RKO (cell line): ENCODE results near the gene WDR93.
A peak's percentile ranks its signal among the peaks of the same experiment; 100 is the strongest.
"Not testable (repeated sequence)": the region's sequence is repeated elsewhere in the genome, so short reads cannot be mapped to it uniquely, and the experiment has no call there.

Experiments
- DNase-seq: peaks from one replicate; pipeline ENCODE4 v3.0.0-alpha.2; 2016; ENCODE audit warnings: low spot score

The WDR93 gene

DNA sequence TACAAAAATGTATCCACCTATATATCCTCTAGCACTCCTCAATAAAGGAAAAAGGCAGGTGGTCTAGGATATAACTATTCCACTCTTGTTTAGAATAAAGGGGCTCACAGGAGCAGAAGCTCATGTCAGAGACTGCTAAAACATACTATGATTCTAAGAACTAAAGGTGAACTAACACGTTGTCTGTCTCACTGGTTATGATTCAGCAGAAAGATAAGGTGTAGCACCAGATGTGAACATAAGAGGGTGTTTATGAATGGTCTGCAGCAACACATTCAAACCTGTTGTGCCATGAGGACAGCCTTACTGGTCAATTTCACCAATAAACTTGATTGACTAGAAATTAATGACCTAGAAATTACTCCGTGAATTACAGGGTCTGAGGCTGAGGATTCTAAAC, 4.6 kb upstream of the WDR93 start:
- no peak for DNase-seq

DNA sequence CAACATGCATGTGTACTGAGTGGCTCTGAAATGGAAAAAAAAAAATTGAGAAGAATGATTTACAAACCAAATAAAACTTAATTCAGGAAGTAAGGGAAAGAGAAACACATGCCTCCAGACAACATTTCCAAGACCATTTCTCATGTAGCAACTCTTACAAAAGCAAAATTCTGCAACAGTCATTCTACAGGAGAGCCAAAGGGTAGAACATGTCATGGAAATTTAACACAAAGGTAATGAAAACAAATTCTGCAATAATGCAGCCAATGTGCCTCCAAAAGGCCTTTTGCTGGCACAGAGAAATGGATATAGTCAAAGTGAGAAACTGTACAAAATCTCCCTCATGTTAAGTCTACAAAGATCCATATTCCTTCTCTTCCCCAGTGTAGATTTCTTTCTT, 4.1 kb upstream of the WDR93 start:
- DNase-seq, result no peak

DNA sequence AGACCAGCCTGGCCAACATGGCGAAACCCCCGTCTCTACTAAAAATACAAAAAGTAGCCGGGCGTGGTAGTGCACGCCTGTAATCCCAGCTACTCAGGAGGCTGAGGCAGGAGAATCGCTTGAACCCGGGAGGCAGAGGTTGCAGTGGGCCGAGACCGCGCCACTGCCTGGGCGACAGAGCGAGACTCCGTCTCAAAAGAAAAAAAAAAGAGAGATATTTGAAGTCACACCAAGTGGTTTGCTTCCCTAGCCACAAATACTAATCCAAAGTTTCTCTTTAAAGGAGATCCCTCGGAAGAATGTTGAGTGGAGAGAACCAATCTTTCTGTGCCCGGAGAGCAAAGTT, 708 bp upstream of the WDR93 start:
- not testable (repeated sequence) for DNase-seq

DNA sequence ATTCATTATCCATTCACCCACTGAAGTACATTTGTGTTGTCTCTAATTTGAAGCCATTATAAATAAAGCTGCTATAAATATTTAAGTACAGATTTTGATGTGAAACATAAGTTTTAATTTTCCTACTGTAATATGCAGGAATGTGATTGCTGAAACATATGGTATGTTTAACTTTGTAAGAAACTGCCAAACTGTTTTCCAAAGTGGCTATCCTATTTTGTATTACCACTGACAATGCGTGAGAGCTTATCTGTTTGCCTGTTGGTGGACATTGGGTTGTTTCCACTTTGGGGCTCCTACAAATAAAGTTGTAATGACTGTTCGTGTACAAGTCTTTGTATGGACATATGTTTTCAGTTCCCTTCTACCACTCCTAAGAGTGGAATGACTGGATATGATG, 2.5 kb downstream of the WDR93 start:
- no peak for DNase-seq

DNA sequence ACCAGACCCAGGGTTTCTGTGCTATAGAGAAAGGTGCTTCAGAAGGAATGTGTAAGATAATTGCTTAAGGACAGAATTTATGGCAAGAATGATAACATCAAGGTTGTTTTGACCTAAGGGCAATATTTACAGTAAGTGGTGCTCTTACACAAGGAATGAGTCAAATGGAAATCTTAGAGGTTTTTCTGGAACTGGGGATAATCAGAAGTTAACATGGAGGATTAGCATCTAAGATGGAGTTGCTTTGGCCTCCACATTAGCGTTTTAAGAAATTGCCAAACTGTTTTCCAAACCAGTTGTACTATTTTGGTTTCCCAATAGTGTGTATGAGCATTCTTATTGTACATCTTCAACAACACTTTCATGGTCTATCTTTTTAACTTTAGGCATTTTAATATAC, 3.1 kb downstream of the WDR93 start:
- DNase-seq, result no peak

DNA sequence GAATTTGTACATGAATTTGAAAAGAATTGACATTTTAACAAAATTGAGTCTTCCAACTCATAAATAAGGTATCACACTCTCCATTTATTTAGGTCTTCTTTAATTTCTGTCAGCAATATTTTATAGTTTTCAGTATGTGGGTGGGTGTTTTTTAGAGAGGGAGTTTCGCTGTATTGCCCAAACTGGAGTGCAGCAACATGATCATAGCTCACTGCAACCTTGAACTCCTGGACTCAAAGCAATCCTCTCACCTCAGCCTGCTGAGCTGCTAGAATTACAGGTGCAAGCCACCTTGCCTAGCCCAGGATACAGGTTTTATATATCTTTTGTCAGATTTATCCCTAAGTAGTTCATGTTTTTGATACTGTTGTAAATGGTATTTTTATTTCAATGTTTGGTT, 4.6 kb downstream of the WDR93 start:
- no peak for DNase-seq

DNA sequence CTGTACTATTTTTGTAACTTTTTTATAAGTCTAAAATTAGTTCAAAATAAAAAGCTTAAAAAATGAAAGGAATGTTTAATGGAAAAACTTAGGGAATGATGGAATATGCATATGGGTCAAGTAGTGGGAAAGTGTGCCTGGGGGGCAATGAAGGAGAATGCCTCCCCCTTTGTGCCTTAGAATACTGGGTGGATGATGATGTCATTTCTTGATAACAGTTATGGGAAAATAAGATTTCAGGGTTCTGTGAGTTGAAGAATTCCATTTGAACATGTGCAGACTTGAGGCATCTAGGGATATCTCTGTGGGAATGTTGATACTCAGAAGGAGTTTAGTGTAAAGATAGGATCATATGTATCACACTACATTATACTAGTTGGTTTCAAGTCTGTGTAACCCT, 13.8 kb downstream of the WDR93 start:
- no peak for DNase-seq

DNA sequence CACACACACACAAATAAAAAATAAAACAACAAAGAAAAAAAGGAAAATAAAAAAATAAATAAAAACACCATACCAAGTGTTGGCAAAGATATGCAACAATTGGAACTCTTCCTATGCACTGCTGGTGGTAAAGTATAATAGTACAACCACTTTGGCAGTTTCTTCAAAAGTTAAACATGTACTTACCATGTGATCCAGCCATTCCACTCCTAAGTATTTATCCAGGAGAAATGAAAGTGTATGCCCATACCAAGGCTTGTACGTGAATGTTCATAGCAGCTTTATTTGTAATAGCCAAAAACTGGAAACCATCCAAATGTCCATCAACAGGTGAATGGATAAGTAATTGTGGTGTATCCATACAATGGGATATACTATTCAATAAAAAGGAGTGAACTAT, 17.0 kb downstream of the WDR93 start:
- DNase-seq, result no peak

DNA sequence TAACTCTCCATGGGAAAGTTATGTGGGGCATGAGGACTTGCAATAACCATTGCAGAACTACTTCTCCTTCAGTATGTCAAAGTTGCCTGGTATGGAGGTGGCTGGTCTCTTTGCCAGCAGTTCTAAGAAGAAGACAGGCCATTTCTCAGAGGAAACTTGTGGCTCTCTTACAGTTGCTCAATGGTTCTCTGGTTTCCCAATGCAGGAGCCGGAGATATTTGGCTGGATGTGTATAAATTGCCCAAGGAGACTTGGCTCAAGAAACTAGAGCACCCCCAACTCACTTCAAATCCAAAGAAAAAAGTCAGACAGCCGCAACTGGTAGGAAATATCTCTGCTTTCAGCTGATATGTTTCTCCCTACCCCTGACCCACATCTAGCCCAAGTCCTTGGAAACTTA, 24.2 kb downstream of the WDR93 start:
- DNase-seq, result no peak

DNA sequence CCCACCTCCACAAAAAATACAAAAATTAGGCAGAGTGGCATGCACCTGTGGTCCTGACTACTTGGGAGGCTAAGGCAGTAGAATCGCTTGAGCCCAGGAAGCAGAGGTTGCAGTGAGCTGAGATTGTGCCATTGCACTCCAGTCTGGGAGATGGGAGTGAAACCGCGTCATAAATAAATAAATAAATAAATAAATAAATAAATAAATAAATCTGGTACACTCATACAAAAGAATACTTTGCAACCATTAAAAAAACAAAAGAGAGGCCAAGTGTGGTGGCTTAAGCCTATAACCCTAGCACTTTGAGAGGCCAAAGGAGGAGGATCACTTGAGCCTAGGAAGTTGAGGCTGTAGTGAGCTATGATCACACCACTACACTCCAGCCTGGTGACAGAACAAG, 32.4 kb downstream of the WDR93 start:
- no peak for DNase-seq

DNA sequence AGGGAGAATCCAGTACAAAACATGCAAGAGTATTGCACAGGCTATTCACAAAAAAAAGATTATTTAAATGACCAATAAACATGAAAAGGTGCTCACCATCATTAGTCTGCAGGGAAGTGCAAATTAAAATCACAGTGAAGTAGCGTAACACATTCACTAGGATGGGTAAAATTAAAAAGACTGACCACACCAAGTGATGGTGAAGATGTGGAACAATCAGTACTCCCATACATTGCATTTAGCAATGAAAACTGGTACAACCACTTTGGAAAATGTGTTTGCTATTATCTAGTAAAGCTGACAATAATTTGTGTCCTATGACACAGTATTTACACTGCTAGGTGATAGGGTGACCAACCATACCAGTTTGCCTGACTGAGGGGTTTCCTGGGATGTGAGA, 34.0 kb downstream of the WDR93 start:
- DNase-seq, result no peak

DNA sequence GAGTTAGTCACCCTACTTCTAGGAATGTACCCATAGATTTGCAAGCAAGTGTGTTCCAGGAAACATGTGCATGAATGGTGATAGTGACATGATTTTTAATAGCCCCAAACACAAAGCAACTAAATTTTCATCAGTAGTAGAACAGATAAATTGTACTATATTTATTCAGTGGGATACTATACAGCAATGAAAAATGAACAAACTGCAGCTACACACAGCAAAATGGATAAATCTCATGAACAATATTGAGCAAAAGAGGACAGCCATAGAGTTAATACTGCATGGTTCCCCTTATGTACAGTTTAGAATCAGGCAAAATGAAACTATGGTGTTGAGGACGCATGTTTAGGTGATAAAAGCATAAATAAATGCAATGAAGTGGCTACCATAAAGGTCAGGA, 34.5 kb downstream of the WDR93 start:
- no peak for DNase-seq

DNA sequence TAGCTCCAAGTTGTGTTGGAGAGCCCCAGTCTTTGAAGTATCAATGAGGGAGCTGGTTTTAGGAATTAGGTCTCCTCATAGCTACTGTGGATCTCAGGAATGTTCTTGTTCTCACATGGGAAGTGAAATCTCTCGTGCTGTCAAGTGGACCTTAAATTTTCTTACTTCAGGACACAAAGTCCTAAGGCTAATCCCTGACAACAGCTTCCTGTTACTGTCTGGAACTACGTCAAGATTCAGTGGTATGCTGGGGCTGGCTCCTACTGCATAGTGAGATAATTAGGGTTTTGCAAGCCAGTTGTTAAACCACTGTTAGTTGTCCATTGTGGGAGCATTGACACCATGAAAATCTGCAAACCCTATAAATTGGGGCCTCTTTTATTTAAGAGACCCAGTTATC, 37.6 kb downstream of the WDR93 start:
- no peak for DNase-seq

DNA sequence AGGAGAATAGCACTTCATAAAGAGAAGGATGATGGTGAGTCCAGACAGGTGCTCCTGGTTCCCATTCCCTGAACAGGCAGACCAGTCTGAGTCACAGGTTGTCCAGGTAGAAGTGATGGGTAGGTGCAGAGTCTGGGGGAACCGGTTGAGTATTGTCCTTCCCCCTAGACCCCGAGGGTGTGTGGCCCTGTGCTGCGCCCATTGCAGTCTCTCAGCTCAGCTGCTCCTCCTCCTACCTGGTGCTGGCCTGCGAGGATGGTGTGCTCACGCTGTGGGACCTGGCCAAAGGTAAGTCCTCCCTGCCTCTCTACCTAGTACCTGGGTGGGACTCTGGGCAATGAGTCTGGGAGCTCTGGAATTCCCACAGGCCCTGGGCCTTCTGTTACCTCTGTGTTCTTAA, 40.7 kb downstream of the WDR93 start:
- DNase-seq, result no peak

DNA sequence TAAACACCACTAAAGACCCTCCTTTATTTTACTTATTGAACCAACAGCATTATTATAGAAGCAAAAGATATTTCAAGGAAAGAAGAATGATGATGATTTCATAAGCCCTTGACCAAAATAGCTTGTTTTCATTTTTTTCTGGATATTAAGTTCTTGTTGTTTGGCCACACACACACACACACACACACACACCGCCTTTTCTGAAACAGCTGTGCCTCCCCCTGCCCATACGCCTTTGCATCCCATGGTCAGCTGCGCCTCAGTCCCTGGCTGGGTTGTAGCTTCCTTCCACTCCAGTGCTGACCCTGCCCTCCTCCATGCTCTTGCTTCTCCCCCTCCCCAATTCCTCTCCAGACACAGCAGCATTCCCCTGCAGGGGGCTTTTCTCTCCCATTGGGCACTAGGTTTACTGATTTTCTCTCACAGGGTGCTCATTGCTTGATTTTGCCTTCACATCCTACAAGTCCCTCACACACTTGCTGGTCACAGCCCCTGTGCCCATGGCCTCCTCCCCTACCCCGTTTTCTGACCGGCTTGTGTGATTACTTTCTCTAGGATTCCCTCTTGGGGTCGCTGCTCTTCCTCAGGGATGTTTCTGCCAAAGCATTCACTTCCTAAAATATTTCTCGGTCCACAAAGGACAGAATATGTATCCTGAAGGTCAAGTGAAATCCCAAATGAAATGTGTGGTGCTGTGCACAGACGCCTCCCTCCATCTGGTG, 42.0 kb downstream of the WDR93 start:
- DNase-seq, result no peak

DNA sequence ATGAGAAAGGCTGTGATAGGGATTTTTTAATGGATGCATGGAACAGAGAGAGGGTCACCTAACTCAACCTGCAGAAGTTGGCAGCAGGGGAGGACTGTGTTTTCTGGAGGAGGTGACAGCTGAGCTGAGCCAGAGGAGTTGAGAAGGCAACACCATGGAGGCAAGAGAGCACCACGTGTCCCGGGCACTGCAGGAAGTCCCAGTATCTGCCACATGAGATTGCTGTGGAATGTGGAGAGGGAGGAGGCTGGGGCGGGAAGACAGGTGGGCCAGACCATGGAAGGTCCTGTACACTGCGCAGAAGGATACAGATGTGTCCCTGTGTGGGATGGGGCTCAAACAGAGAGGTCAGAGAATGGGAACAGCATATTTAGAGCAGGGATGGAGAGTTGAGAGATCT, 45.2 kb downstream of the WDR93 start:
- DNase-seq, result no peak

DNA sequence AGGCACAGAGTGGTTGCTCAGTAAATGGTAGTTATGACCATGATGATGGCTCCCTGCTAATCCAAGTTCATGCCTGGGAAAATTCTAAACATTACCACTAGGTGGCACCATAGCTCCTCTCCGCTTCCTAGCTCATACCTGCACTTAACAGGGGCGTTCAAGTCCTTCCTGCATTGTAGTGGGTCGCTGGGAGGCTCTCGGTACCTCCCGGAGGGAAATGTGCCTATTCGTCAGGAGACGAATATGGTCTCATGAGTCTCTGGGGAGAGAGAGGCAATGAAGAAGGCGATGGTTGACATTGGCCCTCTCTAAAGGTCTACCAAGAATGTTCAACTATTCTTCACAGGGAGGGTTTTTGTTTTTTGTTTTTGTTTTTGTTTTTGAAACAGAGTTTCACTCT, 49.5 kb downstream of the WDR93 start:
- peak; percentile 78 for DNase-seq

DNA sequence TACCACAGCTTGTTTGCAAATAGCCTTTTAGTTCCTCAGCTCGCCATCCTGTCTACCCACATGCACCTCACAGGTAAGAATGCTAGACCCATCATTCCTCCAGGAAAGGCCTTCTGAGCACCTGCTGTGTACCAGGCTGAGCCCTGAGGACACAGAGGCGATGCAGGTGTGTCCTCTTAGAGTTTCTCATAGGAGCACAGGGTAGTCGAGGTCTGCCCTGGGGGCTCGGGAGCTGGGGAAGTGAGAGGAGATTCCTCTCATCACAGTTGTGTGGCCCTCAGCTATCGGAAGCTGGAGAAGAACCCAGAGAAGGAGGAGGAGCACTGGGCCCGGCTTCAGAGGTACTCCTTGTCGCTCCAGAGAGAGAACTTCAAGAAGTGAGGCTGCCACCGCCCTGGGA, 52.4 kb downstream of the WDR93 start:
- no peak for DNase-seq

DNA sequence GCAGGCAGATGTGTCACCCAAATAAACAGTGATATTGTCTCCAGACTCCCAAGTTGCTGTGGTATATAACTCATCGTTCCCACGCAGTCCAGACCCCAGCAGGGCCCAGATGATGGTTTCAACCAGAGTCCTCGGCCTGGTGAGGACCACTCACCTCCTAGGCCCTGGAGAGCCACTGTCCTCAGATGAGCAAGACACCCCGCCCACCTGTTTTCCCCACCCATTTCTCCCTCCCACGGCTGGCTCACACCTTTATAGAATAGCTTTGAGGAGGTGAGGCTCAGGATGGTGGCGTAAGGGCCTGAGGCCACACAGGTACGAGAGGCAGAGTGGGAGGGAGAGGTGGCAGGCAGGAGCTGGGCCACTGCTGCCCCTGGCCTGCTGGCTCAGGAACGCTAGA, 53.0 kb downstream of the WDR93 start:
- DNase-seq, result no peak

DNA sequence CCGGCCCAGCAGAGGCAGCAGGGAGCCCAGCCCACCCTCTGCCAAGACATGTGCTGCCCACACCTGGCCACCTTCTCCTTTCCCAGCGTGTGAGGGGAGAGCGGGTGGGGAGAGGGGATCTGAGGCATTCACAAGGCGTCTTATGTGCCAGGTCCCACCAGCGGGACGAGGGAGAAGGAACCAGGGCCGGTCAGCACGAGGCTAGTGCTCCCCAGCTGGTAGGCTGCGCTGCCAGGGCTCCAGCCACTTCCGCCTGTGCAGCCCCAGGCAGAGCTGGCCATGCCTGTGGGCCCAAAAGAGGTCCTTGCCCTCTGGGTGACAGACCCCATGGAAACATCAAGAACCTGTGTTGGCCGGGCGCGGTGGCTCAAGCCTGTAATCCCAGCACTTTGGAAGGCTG, 54.5 kb downstream of the WDR93 start:
- DNase-seq, result no peak

DNA sequence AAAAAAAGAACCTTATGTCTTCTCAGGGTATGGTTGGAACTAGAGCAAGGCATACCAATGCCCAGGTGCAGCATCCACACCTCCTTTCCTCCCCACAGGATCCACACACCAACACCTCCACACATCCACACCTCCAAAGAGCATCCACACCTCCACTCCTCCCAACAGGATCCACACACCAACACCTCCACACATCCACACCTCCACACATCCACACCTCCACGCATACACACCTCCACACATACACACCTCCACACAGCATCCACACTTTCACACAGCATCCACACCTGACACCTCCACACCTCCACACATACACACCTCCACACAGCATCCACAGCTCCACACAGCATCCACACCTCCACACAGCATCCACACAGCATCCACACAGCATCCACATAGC, 55.2 kb downstream of the WDR93 start:
- DNase-seq, result no peak

DNA sequence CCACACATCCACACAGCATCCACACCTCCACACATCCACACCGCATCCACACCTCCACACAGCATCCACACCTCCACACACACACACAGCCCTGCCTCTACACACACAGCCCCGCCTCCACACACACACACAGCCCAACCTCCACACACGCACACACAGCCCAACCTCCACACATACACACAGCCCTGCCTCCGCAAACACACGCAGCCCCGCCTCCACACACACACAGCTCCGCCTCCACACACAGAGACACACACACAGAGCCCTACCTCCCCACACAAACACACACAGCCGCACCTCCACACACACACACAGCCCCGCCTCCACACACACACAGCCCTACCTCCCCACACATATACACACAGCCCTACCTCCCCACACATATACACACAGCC, 55.8 kb downstream of the WDR93 start:
- DNase-seq, result no peak

DNA sequence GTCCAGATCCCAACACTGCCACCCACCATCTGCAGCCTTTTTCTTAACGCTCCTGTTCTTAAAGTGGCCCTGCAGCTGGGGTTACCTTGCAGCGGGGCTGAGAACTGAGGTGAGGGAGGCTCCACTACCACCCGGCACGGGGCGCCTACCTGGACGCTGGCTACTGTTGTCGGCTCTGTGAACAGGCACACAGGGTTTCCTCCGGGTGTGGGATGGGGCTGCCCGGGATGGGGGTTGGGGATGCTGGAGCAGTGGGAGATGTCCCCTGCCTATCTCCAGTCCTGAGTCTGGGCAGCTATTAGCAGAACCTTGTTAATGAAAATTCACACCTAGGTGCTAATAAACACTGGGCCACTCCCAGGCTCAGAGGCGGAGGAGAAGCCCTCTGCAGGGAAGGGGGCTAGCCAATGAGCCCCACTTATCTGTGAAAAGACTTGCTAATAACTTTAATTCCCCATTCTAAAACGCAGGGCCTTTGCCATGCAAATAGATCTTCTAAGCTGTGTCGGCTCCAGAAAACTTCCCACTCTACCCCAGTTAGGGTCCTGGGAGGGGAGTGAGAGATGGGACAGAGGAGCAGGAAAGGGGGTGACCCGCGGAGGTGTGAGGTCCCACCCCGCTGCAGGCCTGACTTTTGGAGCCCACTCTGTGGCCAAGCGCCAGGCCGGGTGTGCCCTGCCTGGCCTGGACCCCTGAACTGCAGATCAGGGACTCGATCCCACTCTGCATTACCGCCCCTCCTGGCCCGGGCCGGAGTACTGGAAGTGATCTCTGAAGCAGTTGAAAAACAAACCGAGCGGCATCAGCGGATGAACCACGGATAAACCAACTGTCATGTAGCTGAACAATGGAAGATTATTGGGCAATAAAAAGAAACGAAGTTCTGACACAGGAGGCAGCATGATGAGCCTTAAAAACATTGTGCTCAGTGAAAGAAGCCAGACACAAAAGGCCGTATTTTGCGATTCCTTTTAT, 57.4 kb downstream of the WDR93 start:
- no peak for DNase-seq

DNA sequence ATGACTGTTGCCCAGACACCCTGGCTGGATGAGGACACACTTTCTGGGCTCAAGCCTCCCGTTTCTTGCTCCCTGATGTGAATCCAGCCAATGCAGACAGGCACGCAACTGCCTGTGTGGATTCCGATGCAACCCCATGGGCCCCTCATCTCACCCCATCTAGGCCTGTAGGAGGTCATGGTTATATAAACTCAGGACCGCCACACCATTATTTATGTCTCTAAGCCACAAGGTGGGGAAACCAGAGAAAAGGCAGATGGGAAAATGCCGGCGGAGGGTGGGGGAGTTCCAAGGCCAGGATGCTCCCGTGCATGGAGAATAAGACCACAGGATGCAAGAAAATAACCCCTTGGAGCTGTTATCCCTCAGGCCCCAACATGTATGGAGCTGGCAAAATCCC, 58.4 kb downstream of the WDR93 start:
- no peak for DNase-seq
